HL-60 (cell line): Measurements from ENCODE around the gene NRIP1.

Experiments used
- DNase-seq, 2 experiments: peaks; one replicate each; pipeline ENCODE4 v3.0.0-alpha.2; 2010 to 2020; ENCODE audit warnings: low read depth in 1 of 2, low spot score in 1 of 2
- H3K27ac ChIP-seq: fragments of 250-450 bp; sonication (Bioruptor Pico); replicated peaks from 2 replicates; pipeline ENCODE4 v1.5.1; 2020; ENCODE audit warnings: mild to moderate bottlenecking, moderate library complexity
- H3K27me3 ChIP-seq: fragments of 250-450 bp; sonication (Bioruptor Pico); 2 replicates; pipeline ENCODE4 v1.5.1; 2021; ENCODE audit warnings: mild to moderate bottlenecking, moderate library complexity; ENCODE audit not compliant: insufficient read depth, poor library complexity, severe bottlenecking
- H3K4me3 ChIP-seq: replicated peaks from 2 replicates; pipeline ENCODE4 v1.5.1; 2011; ENCODE audit warnings: mild to moderate bottlenecking, control low read depth, low read length; ENCODE audit not compliant: insufficient read depth
- GABPA ChIP-seq: IDR thresholded peaks from 2 replicates; pipeline ENCODE4 v1.6.1; 2012; ENCODE audit warnings: low read depth
- POLR2AphosphoS5 ChIP-seq: IDR thresholded peaks from 2 replicates; pipeline ENCODE4 v1.6.1; 2012; ENCODE audit warnings: low read depth
- SPI1 ChIP-seq: IDR thresholded peaks from 2 replicates; pipeline ENCODE4 v1.6.1; 2012; ENCODE audit warnings: low read depth, mild to moderate bottlenecking, borderline replicate concordance
- TF ChIP-seq, protein P1 (sequence below): IDR thresholded peaks from one replicate; pipeline ENCODE4 v1.5.1; 2011; ENCODE audit warnings: low read length, control low read depth, inconsistent platforms; ENCODE audit not compliant: insufficient read depth
- TF ChIP-seq, protein P2 (sequence below): IDR thresholded peaks from 2 replicates; pipeline ENCODE4 v1.6.1; 2012; ENCODE audit warnings: low read depth; ENCODE audit not compliant: insufficient replicate concordance

The NRIP1 gene

DNA sequence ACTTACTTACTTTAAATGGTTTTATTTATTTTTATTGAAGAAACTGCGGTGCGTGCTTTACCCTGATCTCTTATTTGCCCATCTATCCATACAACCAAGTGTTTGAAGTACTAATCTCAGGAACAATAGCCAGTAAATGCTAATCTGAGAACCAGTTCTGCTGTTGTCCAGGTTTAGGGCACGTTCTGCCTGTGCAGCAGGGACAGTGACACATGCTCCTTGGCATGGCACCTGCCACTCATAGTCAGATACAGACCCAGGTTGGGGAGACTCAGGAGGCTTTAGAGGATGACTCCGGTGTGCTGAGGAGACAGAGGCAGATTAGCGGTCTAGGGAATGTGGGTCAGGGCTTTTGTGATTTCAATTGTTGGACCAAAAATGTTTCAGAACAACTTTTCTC lies 83.6 kb downstream of the NRIP1 start:
- no peak for DNase-seq
- Histone ChIP-seq H3K4me3 (no peak overlapping the region), H3K27ac (no peak overlapping the region), H3K27me3 (no peaks in the 10 kb centered on the region)
- TF ChIP-seq POLR2AphosphoS5: no peak
- TF ChIP-seq SPI1: no peak
- TF ChIP-seq, protein P1, sequence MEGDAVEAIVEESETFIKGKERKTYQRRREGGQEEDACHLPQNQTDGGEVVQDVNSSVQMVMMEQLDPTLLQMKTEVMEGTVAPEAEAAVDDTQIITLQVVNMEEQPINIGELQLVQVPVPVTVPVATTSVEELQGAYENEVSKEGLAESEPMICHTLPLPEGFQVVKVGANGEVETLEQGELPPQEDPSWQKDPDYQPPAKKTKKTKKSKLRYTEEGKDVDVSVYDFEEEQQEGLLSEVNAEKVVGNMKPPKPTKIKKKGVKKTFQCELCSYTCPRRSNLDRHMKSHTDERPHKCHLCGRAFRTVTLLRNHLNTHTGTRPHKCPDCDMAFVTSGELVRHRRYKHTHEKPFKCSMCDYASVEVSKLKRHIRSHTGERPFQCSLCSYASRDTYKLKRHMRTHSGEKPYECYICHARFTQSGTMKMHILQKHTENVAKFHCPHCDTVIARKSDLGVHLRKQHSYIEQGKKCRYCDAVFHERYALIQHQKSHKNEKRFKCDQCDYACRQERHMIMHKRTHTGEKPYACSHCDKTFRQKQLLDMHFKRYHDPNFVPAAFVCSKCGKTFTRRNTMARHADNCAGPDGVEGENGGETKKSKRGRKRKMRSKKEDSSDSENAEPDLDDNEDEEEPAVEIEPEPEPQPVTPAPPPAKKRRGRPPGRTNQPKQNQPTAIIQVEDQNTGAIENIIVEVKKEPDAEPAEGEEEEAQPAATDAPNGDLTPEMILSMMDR: no peak
- TF ChIP-seq, protein P2, sequence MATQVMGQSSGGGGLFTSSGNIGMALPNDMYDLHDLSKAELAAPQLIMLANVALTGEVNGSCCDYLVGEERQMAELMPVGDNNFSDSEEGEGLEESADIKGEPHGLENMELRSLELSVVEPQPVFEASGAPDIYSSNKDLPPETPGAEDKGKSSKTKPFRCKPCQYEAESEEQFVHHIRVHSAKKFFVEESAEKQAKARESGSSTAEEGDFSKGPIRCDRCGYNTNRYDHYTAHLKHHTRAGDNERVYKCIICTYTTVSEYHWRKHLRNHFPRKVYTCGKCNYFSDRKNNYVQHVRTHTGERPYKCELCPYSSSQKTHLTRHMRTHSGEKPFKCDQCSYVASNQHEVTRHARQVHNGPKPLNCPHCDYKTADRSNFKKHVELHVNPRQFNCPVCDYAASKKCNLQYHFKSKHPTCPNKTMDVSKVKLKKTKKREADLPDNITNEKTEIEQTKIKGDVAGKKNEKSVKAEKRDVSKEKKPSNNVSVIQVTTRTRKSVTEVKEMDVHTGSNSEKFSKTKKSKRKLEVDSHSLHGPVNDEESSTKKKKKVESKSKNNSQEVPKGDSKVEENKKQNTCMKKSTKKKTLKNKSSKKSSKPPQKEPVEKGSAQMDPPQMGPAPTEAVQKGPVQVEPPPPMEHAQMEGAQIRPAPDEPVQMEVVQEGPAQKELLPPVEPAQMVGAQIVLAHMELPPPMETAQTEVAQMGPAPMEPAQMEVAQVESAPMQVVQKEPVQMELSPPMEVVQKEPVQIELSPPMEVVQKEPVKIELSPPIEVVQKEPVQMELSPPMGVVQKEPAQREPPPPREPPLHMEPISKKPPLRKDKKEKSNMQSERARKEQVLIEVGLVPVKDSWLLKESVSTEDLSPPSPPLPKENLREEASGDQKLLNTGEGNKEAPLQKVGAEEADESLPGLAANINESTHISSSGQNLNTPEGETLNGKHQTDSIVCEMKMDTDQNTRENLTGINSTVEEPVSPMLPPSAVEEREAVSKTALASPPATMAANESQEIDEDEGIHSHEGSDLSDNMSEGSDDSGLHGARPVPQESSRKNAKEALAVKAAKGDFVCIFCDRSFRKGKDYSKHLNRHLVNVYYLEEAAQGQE: no peak
- TF ChIP-seq GABPA: no peak

DNA sequence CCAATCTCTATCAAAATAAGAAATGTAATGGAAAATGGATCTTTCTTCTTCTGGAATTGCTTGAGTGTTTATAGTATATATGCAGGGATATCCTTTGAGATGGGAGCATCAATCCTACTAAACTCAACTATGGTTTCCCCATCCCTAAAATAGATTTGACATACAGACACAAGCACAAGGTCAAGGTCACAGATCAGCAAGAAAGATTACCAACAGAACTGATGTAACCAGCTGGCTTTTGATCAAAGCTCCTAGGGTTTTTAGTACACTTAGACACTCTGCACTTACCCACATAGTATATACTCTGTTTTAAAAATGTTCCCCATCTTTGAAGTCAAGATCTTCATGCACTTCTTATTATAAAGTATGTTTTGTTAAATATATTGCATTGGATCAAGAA lies 85.5 kb downstream of the NRIP1 start:
- DNase-seq: no peak
- no peaks in the 10 kb centered on the region for H3K27me3 ChIP-seq

DNA sequence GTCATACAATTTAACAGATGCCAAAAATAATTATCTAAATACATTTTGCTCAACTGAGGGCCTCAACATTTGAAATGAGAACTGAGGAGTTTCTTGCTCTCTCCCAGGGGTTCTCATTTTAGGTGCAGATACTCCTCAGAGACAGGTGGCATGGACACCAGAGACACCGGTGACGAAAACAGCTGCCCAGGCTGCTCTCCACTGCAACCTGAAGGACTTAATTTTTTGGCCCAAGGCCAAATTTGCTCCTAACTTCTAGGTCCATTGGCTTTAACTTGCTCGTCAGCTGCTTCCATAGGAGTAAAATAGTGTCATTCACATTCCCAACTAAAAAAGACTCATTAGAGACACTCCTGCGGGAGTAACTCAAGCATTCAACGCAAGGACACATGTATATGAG lies 87.0 kb downstream of the NRIP1 start:
- no peak for DNase-seq
- no peak overlapping the region for H3K4me3 ChIP-seq
- no peak overlapping the region for H3K27ac ChIP-seq
- H3K27me3 ChIP-seq: no peaks in the 10 kb centered on the region
- TF ChIP-seq, protein P2: no peak
- TF ChIP-seq SPI1: no peak
- TF ChIP-seq GABPA: no peak
- no peak for TF ChIP-seq POLR2AphosphoS5
- TF ChIP-seq, protein P1: no peak

More for the DNA sequence above, 85.5 kb downstream of the NRIP1 start:
- TF ChIP-seq, protein P1: no peak
- TF ChIP-seq, protein P2: no peak
- TF ChIP-seq POLR2AphosphoS5: no peak
- no peak for TF ChIP-seq SPI1
- no peak for TF ChIP-seq GABPA
- Histone ChIP-seq H3K27ac (no peak overlapping the region), H3K4me3 (no peak overlapping the region)
